OCI-M1 (cell line): Measurements from ENCODE around the gene ALDH1A2.

Experiments
- DNase-seq: peaks from one replicate; lab custom pipeline; 2025; lab: John Stamatoyannopoulos, UW

The ALDH1A2 gene

DNA sequence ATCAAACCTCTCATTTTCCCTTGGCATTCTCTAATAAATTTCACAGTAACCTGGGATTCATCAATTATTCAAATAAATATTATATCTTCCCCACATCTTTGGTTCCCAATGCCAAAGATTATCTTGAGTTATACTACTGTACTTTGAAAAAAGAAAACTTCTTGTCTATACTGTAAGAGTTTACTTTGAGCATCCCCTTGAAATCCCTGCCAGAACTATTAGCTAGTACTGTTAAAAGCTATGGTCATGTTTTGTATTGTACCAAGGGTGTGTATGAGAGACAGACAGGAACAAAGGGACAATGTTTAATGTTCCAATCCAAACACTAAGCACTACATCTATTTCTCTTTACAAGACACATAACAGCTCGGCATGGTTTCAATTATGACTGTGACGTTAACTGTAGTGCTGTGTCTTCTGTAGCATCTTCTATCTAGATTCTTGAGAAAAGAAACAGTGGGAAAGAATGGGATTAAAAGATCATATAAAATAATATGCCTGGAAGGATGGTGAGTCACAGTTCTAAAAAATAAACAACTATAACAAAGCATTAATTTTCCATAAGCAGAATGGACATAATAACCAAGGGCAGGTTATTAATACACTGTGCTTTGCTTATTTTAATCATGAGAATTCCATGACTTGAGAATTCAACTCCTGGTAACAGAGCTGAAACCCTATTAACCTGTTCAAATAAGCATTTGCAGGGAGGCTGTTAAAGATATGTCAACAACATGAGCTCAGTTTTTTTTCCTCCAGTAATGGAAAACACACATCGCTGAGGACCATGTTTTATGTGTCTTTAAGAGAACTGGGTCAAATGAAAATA is 71.1 kb downstream of the ALDH1A2 start:
- no peak for DNase-seq

DNA sequence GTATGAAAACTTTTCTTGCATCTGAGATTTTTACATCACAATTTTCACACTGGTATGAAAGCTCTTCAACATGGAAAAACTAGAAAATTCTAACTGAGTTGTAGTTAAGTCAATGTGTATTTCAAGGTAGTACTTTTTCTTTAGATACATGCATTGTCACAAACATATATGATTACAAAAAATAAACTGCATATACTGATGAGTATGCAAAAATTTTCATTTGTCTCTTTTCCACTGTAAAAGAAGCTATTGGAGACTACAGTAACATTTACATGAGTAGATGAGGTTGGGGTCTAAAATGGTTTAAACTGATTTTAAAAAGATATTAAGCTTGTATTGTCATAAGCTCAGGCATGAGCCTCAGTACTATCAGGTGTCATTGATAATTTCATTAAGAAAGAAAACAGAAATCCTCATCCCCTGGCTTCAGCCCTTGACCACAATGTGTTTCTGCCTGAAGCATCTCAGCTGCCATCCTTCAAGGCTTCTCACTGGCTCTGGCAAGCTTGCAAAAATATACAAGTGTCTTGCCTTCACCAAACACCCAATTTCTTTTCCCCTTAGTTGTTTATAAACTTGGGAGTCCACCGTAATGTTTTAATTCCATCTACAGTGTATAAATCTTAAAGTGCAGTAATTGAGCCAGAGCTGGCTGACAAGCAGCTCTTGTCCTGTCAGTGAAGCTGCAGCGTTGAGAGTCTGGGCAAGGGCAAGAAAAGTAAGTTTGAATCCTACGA is 71.9 kb downstream of the ALDH1A2 start:
- no peak for DNase-seq

DNA sequence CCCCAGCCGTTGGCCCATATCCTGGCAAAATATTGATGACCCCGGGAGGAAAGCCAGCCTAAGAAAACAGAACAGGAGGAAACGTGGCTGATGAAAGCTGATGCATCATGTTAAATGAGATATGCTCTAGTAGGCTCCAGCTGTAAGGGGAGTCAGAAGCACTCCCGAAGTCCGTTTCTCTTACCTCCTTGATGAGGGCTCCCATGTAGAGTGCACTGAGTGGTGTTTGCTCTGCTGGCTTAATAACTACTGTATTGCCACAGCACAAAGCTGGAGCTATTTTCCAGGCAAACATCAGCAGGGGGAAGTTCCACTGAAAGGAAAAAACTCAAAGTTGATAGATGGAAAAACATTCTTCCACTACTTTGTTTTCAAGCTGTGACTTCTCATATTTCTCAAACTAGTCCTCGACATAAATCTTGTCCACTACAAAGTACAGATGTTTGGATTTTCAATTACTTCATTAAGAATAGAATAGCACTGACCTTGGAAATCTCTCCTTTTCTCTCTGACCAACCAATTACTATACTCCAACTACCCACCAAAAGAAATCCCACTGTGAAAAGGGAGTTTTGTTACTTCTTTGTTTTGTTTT is 72.7 kb downstream of the ALDH1A2 start:
- no peak for DNase-seq

DNA sequence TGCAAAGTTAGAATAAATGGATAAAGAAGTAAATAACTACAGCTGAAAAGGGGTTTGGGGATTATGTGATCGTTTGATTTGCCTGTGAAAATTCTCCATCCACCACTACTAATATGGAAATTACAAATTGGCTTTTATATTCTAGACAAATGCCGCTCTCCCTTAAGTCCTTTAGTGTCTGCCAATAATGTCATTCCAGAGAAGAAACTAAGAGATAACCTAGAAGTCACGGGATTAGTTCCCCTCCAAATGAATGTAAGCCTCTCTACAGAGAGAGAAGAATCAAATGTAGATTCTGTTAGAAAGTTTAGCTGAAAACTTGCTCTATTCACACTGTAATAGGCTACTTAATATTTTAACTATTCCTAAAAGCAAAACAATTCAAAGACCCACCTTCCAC is 92.0 kb downstream of the ALDH1A2 start:
- DNase-seq = no peak

DNA sequence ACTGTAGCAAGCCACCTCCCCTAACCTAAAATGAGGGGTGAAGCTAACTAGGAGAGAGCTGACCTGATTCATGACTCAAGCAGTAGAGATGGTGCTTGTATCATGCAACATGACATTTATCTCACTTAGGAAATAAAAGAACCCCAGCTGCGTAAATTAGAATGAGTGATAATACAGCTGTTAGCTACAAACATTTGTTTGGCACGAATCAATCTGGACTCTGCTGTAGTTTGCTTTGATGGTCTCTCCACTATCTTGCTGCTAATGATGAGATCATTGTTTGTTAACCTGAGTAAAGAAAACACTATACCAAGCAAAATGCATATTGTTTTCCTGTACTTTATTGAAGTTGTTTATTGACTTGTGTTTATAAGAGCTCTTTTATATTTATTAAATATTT is 92.6 kb downstream of the ALDH1A2 start:
- DNase-seq = no peak

DNA sequence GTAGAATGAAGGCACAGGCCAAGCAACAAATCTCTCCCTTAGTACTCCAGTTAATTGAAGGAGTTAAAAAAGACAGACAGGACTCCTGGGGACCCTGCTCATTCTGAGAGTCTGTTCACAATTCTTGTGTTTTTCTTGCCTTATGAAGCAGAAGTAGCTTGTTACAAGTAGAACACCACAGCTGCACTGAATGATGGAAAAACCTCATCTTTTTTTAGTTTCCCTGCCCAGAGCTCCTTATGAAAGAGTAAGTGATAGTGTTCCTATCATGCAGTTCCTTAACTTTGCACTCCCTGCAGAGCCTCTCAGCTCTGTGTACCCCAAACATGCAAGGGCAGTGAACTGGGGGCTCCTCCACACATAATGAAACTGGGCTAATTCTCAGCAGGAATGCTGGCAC is 95.5 kb downstream of the ALDH1A2 start:
- DNase-seq = no peak

DNA sequence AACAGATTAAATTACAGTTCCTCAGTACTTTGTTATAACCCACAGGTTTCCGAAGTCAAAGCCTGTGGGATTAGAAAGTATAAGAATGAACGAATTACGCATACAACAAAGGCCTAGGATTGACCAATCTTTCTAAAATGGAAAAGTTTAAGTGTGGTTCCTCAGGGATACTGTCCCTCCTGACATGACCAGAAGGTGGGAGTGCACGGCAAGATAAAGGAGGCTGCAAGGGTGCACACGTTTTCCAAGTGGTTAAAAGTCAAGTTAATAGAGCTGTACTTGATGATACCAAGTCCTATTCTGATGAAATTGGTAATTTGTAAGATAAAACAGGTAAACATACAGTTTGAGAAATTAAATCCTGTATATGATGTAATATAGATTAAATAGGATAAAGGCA is 96.2 kb downstream of the ALDH1A2 start:
- DNase-seq = no peak

DNA sequence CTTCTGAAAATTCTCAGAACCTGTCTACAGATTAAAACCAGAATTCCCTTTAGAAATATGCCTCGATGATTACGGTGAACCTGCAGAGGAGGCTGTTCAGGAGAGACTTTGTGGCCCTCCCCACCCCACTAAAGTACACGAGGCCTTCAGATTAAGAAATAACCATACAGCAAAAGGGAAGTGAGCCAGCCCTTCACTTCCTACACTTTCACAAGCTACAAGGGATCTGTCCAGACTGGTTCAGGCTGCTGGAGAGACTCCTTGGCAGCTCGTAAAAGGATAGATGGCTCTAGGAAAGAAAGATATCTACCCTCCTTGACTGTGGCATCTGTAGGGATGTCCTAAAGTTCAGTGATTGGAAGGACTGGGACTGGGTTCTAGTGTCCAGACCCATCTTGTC is 102.6 kb downstream of the ALDH1A2 start:
- DNase-seq = no peak

DNA sequence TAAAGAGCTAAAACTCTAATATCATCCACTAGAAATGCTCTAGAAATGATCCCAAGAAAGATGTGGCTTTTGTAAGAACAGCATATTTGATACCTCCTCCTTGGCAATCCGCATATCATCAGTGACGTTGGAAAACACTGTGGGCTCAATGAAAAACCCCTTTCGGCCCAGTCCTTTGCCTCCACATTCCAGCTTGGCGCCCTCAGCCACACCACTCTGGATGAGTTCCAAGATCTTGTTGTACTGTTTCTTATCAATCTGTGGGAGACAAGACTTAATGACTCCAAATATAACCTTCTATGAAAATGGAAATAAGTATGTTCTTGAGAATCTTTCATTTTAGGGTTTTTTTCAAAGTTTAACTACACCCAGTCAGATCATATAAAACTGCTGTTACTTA is 103.6 kb downstream of the ALDH1A2 start:
- no peak for DNase-seq

DNA sequence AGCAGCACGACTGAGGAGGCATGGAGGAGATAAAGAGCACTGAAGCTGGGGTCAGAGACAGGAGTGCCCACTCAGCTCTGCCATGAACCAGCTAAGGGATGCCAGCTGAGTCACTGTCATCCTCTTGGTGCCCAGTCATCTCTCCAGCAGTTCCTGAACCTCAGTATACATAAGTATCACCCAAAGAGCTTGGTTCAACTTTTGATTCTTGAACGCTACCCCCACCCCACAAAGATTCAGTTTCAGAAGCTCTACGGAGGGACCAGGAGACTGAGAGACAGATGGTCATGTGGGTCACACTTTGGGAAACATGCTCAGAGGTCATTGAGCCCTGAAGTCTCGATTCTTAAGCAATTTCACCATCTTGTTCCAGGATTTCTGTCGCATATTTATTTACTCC is 108.4 kb downstream of the ALDH1A2 start:
- no peak for DNase-seq

DNA sequence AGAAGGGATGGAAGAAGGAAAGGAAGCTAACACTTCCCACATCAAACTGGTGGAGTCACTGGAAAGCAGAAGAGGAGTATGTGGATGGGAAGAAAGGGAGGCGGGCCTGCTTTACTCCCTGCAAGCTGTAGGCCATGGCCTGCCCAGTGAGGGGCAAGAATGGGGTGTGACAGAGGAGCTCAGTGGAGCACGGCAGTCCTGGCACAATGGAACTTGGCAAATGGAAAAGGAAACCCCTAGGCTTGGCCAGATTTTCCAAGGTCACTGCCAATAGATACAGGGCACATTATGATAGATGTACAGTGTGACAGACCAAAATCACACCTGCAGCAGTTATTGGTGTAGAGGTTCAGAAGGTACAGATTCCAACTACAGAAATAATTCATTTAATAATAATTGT is 111.6 kb downstream of the ALDH1A2 start:
- no peak for DNase-seq

DNA sequence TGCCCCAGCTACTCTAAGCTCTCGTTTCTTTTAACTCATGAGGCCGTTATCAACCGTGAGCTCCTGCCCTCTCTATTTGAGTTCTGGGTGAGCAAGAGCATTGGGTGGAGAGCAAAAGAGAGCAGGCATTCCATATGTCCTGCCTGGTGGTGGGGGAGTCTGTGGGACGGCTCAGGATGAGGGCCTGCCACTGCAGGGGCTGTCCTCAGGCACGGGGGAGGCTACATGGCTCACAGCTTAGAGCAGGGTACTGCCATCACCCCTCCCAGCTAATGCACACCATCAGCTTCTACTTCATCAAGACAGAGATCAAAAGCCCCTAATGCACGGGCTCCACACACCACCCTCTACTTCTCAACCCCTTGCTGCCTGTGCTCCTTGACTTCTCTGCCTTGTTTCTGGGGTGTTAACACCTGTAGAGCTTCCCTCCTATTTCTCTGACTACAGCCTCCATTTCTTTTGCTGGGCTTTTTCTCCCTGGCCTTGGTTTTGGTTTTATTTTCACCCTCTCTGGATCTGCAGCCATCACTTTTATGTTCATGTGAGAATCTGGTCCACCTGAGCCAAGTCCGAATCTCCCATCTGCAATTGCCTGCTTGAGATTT is 114.1 kb downstream of the ALDH1A2 start:
- peak; percentile 16 for DNase-seq

DNA sequence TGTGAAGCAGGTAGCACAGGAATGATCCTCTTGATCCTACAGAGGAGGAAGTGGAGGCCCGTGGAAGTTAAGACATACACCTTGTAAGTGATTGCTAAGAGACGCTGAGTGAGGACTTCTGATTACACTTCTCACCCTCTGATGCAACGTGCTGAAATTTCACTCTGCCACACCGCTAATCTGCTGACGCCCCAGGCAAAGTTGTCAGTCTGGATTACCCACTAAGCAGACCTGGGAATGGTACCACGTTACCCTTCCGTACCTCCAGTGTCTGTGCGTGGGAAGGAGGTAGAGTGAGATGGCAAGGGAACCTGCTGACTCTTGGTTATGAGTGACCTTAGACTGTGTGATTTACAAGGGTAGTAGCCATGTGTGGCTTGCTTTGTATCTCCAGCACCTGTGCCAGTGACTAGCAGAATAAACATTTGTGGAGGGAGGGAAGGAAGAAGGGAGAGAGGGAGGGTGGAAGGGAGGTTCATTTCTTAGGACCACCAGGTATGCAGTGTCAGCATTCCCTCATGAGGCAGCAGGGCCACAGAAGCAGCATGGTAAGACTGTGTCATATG is 115.0 kb downstream of the ALDH1A2 start:
- DNase-seq = peak; percentile 81

DNA sequence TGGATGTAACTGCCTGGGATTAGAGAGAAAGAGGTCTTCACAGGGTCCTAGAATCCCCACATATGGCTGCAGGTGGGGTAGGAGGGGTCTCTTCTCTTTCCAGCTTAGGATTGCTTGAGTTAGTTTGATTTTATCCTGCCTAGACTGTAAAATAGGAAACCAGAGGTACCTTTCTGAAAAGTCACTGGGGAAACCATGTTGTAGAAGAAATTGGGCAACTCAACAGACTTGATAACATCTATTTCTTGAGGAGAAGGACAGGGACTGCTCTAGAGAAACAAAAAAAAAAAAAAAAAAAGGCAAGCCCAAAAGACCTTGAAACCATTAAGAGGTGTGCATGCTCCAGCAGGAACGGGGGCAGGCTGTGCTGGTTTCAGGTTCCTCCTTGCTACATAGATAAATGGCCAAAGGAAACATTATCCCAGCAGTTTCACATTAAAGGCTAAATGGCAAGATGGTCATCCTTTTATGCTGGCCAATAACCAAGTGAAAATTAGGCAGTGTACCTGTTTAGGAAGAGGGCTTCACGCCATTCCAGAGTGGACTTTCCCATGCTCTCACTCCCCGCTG is 116.1 kb downstream of the ALDH1A2 start:
- peak; percentile 30 for DNase-seq

DNA sequence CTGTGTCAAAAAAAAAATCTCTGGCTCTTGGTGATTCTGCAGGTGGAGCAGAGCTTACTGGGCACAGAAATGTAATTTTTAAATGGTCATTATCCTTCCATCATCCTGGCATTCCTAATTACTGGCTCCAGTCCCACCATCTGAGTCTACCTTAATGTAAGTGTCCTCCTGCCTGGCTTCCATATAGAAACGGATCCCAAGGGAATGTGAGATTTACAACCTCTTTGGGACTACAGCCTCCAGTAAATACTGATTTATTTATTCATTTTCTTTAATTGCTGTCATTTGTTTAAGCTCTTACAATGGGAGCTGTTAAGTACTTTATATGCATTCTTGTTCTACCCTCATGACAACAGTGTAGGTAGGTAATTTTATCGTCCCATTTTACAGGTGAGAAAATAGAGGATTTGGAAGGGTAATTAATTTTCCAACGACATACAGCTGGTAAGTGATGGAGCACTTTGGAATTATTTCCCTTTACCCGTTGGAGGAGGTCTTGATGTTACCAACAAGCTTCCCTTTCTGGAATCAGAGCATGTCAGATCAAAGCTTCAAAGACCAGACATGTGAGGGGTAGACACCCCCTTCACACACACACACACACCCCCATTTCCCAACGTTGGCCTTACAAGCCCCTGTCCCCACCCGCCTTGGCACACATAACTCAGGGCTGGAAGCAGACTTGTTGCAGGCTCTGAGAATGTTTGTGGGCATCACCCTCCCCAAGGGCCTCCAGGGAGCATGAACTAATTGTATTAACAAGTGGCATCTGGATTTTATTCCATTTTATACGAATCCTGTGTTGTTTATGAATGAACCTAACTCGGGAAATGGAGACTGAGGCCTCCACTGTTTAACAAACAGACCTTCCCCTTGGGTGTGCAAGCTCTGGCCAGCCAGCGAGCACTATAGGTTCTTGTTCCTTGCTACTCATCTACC is 116.9 kb downstream of the ALDH1A2 start:
- no peak for DNase-seq

DNA sequence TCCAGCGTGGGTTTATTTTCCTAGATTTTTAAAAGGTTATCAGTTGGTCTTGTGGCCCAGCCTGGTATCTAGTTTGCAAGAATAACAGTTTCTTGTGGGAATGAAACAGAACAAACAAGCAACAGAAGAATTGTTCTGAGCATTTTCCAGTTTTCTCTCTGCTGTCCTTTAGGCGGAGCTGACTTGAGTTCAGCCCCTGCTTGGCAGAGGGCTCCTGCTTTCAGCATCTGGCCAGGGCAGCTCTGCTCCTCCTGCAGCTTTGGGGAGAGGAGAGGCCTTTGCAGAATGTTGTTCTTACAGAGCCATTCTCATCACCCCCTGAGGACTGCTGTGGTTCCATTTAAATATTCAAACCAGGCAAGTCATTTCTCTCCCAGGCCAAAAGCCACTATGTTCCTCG is 117.7 kb downstream of the ALDH1A2 start:
- no peak for DNase-seq

DNA sequence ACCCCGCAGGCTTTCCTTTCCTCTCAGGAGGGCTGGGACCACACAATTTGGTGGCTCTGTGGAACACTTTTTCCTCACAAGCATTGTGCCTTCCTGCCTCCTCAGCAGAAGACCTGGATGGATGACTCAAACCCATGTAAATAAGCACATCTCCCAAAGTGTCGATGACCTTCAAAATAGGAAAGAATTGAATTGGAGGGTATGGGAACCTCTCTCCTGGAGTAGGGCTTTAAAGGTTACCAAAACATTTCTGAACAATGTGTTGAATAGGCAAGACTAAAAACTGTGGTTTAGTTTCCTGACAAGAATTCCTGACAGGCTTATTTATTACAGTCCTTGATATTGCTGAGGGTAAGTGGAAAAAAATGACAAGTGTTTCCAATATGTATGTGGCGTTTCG is 118.2 kb downstream of the ALDH1A2 start:
- no peak for DNase-seq

DNA sequence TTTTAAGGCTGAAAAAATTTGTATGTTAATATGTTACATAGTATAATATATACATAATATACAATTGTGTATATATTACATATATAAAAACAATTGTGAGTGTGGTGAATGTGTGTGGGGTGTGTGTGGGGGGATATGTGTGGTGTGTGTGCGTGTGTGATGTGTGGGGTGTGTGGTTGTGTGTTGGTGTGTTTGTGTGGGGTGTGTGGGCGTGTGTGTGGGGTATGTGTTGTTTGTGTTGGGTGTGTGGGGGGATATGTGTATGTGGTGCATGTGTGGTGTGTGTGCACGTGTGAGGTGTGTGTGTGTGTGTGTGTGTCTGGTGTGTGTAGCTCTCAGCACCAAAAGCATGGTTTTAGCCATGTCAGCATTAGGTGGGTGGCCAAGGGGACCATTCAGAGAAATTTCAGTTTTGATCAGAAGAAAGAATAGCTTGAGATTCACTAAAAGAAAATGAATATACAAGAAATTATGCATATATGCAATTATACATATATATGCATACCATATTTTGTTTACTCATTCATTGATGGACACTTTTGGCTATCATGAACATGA is 118.9 kb downstream of the ALDH1A2 start:
- DNase-seq = no peak

DNA sequence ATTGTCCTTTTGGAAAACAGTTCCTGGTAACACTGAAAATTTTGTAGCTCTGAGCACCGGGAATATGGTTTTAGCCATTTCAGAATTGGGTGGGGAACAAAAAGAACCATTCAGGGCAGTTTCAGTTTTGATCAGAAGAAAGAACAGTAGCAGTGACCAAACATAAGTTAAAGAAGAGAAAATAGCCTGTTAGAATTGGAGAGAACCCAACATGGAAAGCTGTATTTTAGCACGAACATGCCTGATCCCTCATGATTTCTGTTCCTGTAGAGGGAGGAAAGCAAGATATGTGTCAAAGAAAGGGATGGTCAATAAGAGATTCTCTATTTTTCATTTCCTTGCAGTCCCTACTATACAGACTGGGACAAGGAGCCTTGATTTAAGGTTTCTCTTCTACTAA is 119.9 kb downstream of the ALDH1A2 start:
- no peak for DNase-seq

DNA sequence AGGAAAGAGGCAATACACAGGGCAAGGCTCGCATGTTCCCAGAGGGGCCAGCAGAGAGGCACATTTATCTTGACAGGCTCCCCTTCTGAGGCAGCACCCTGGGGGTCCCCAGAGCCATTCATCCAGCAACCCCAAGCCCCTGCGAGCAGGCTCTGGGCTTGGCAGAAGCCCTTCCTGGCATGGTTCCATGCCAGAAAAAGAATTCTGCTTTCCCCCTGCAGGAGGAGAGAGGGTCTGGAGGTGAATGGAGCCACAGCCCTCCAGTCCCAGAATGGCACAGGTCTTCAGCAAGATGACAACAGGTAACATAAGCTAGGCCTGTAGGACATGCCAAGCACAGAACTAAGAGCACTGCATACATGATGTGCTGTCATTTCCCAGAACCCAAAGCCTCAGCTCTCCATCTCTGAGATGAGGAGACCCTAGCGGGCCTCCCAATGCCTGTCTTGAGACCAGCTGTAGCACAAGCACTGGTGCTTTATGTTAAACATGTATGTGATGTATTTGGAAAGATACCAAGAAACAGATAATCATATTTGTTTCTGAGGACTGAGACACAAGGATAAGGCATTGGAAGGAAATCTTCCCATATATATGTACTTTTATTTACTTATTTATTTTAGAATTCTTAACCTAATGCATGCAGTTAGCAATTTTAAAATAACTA is 121.6 kb downstream of the ALDH1A2 start:
- no peak for DNase-seq
